Activated CD8-positive, alpha-beta memory T cell treated with anti-CD3 and anti-CD28 coated beads, Interleukin-2, amount 50 U/mL, for 1 hour (primary cell): ENCODE measurements around the gene CHRNA7.

Experiments
- DNase-seq: peaks from one replicate; pipeline ENCODE4 v3.0.0-alpha.2; 2020; ENCODE audit errors: extremely low read depth

CHRNA7 gene

GRCh38 chr15:32067115-32067514, 36.8 kb downstream of the CHRNA7 start:
- DNase-seq, result no peak

- DNase-seq, result no peak
These were observed 59.6 kb downstream of the CHRNA7 start for GRCh38 chr15:32089851-32090359.

DNA sequence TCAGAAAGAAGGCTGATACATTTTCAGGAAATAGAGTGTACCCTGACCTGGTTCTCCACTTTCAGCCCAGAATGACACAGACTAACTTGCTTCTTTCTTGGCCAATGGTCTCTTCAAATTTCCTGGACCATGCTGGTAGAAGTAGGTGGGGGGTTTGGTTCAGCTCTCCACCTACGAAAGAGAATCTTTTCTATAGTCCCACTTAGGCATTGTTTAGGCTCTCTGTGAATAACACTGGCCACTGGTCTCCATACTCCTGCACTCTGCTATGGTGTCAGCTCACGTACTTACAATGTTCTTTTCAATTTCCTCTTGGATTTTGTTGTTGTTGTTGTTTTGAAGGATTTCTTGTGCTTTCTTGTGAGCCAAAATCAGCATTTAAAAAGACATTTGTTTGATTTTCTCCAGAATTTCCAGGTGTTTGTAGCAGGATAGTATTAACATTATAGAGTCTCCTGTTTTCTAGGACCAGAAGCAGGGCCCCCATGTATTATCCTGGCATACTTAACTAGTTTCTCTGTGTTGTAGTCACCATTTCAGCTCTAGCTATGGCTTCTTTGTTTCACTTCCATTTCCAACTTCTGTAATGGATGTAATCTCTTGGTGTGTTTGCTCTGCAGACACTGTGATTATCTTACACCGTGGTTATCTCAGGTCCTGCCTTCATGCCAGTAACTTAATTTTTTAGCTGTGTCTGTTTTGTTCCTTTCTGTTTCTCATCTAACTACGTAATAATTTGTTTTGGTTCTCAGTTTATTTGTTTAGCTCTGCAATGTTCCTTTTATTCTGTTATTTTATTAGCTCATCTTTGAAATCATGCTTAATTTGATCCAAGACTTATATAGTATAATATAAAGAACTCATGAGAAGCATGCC, 61.4 kb downstream of the CHRNA7 start:
- DNase-seq, result no peak

DNA sequence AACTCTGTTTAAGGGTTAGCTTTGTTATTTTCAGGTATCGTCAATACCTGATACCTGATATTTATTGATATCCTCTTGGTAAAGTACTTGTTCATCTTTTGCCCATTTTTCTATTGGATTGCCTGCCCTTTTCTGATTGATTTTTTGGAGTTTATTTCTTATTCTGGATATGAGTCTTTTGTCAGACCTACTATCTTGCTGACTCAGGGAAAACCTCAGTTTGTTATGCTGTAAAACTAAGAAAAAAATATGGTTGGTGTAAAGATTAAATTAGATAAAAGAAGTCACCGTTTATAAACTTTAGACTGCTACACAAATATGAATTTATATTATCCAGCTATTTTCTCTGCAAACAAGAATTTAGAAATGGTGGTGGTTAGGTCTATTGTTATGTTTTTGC, 65.9 kb downstream of the CHRNA7 start:
- no peak for DNase-seq

DNA sequence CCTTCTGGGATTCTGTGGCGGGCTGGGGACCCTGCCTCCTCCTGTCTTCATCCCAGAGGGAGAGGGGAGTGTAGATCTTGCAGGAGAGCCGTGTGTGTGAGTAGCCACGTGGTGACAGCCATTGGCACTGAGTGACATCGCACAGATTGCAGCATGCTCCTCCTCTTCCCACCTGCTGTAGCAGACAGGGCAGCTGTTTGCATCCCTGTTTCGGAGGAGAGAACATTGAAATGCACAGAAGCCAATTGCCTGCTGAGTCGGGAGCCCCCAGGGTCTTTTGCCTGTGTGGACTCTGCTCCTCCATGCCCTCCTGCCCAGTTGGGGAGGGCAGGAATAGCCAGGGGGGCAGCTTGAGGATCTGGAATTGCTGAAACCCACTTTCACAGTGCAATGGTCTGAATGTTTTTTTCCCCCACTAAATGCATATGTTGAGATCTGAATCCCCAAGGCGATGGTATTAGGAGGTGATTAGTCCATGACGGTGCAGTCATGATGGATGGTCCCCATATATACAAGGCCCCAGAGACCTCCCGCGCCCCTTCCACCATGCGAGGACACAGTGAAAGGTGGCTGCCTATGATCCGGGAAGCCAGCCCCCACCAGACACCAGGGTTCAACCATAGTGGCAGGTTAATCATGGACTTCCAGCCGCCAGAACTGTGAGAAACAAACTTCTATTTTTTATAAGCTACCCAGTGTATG, 66.8 kb downstream of the CHRNA7 start:
- no peak for DNase-seq

DNA sequence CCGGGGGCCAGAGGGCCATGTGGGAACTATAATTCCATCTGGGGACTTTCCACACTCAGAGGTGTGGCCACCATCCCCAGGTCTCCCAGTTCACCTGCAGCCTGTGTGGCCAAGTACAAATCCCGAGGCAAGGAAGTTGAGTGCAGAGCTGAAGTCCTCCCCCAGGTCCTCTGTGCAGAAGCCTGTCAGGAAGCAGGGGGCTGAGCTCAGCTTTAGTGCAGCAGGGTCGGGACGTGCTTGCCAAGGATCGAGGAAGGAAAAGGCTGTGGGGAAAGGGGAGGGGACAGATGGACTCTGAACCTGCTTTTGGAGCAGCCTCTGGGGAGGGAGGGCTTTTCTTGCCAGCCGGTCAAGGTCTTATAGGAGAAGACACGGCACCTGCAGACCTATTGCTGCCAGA, 67.7 kb downstream of the CHRNA7 start:
- no peak for DNase-seq

DNA sequence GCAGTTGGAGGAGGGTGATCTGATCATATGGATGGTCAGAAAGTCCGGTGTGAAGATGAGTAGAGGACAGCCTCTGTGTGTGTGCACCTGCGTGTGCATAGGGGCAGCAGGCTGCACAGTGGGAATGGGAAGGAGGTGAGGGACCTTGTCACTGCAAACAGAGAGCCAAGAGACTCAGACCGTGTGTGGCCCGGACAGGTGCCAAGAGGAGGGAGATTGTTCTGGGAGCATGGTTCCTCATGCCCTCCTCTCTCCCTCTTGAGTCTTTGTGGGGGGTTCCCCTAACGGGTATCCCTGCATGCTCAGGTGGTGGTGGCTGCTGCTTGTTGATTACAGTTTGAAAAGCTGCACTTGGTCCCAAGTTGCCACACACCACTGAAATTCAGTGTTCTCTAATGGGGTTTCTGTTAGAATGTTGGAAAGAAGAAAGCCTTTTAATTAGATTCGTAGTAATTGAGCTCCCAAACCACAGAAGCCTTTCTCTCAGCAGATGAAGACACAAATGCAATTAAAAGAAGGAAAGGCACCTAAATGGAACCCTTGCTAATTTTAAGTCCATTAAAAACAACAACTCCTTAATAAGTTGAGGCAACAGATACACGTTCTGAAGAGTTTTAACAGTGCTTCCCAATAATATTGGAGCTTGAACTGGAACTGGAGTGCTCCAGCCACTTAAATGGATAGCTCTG, 68.9 kb downstream of the CHRNA7 start:
- DNase-seq, result no peak

- no peak for DNase-seq
These were observed 69.8 kb downstream of the CHRNA7 start for GRCh38 chr15:32099956-32100684.

DNA sequence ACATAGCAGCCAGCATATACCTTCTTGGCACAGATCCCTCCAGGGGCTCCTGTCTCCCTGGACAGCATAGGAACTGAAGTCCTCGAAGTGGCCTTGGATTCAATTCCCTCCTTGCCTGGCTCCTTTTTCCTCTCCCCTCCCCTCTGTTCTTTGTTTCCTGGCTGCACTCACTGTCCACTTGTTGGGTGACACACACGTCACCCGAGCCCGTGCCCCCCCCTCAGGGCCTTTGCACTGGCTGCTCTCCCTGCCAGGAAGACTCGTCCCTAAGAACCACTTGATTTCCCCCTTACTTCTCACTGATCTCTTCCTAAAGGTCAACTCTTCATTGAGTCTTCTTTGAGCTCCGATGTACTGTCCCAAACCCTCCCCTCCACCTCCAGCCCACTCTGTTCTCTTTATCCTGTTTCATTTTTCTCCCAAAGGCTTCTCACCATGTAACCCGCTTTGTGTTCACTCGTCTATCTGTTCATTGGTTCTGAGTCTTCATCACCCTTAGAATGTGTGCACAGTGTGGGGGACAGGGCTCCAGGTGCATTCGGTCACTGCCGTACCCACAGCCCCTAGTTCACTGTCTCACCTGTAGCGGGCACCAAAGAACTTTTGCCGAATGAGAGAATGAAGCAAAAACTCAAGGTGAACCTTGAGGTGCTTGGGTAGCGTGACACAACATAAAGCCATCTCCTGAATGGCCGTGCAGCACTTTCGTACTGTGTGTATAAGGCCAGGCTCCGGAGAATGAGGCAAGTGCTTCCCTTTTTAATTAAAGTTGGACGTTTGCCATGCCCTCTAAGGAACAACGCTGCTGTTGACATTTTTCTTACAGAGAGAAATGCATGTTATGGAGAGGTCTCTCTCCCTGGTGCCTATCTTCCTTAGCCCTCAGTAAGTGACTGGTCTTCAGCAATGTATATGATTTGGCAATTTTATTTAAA, 74.0 kb downstream of the CHRNA7 start:
- no peak for DNase-seq

- no peak for DNase-seq
These were observed 75.2 kb downstream of the CHRNA7 start for GRCh38 chr15:32105258-32106241.

DNA sequence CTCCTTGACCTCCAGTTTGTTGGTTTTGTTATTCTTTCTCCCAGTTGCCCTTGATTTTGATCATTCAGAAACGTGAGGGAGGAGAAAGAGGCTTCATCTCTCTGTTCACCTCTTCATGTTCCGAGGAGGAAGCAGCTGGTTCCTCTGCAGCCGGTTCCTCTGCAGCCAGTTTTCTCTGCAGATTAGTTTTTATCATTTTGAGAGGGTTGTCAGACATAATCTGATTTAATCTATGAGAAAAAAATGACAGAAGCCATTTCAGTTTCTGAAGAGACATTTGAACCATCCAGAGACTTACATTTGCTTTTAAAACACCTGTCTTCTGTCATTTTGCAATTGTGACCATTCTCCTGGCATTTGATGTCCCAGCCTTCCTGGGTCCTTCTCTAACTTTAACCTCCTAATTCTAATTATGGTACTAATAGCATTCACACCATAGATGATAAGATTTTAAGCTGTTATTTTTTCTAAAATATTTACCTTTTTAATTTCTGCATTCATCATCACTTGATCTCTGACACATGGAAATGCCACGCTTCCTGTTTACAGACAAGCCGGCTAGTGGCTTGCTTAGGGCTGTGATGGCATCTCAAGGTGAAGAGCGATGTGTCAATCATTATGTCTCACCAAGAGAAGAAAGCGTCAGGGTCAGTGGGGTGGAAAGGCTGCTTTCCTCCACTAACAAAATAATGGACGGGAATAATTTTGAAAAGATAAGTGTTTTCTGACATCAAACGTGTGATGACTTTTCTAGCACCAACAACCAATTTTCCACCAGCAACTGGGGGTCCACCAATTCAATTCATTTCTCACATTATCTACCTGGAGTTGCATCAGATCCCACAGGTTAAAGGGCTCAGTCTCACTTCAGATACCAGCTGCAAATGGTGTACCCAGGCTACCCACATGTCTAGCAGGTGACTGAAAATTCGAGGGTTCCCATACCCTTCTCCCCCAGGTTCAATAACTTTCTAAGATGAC, 76.4 kb downstream of the CHRNA7 start:
- no peak for DNase-seq

GRCh38 chr15:32107477-32108080, 77.3 kb downstream of the CHRNA7 start:
- no peak for DNase-seq

- no peak for DNase-seq
These were observed 78.3 kb downstream of the CHRNA7 start for GRCh38 chr15:32108661-32109060.

DNA sequence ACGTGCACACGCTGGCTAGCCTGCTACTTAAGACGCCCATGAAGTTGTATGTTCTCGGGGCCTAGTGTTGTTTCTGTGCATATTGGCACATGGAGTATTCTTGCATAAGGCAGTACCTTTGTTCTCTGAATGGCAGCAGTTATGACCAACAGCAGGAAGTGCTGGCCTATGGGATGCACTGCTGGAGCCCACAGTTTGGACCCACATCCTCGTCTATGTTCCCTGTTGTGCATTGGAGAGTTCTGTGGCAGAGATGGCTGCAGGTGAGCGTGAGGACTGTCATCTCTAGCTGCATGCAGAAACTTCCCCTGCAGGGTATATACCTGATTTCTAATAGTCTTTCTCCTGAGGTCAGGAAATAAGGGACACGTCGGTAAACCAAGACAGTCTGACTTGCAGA, 81.8 kb downstream of the CHRNA7 start:
- DNase-seq, result no peak

- DNase-seq, result no peak
These were observed 82.9 kb downstream of the CHRNA7 start for GRCh38 chr15:32113224-32113623.

DNA sequence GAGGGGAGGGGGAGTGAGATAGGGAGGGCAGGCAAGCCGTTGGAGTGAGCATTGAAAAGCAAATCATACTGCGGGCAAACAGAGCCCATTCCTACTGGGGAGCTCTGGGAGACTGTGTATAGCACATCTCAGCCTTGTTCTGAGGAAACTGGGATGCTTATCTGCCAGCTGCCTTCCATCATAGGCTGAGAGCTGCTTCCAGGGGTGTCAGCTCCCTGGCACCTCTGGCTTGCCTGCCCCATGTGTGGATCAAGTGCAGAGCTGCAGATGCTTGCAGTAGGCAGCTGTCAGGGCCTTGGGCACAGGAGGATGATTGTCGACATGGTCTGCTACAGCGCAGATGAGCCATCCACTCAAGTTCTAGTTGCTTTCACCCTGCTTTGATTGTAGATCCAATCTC, 86.8 kb downstream of the CHRNA7 start:
- no peak for DNase-seq

DNA sequence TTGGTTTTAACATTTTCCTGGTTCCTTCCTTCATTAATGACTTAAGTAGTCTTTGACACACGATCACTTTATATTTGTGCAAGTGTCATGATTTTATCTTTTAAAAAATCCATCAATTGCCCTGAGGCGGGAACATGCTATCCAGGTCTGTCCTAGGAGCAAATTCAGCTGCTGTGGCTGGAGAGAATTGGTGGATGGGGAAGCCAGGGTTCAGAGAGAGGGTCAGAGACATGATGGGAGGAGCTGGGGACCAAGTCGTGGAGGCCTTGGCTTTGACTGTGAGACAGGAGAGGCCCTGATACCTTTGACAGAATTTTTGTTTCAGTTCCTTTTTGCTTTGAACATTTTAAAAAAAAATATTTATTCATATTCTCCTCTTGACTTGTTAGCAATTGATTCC, 89.0 kb downstream of the CHRNA7 start:
- no peak for DNase-seq
